Activated naive CD8-positive, alpha-beta T cell (primary cell): ENCODE data around the gene AP4S1.
"Not testable (repeated sequence)": the region's sequence is repeated elsewhere in the genome, so short reads cannot be mapped to it uniquely, and the experiment has no call there.

ENCODE experiments used
- H3K27ac Mint-ChIP-seq: one replicate; pipeline ENCODE4 v1.8.0; 2021; ENCODE audit warnings: mixed read lengths
- H3K27me3 Mint-ChIP-seq: one replicate; pipeline ENCODE4 v1.8.0; 2021; ENCODE audit warnings: mixed read lengths
- H3K36me3 Mint-ChIP-seq: one replicate; pipeline ENCODE4 v1.8.0; 2021; ENCODE audit warnings: mixed read lengths
- H3K4me1 Mint-ChIP-seq: one replicate; pipeline ENCODE4 v1.8.0; 2021; ENCODE audit warnings: low read depth, mixed read lengths
- H3K4me3 Mint-ChIP-seq: one replicate; pipeline ENCODE4 v1.8.0; 2021; ENCODE audit warnings: mild to moderate bottlenecking, mixed read lengths
- H3K9me3 Mint-ChIP-seq: one replicate; pipeline ENCODE4 v1.8.0; 2021; ENCODE audit warnings: low read depth, mixed read lengths

AP4S1 gene

GRCh38 chr14:30998100-30998706 is 27.2 kb upstream of the AP4S1 start:
- H3K4me3 Mint-ChIP-seq, result no peak overlapping the region
- peaks cover 24% of the 10 kb centered on the region for H3K36me3 Mint-ChIP-seq
- H3K9me3 Mint-ChIP-seq, result no peaks in the 10 kb centered on the region
- H3K27ac Mint-ChIP-seq, result no peak overlapping the region
- peaks cover 37% of the 10 kb centered on the region for H3K4me1 Mint-ChIP-seq
- H3K27me3 Mint-ChIP-seq, result no peaks in the 10 kb centered on the region

DNA sequence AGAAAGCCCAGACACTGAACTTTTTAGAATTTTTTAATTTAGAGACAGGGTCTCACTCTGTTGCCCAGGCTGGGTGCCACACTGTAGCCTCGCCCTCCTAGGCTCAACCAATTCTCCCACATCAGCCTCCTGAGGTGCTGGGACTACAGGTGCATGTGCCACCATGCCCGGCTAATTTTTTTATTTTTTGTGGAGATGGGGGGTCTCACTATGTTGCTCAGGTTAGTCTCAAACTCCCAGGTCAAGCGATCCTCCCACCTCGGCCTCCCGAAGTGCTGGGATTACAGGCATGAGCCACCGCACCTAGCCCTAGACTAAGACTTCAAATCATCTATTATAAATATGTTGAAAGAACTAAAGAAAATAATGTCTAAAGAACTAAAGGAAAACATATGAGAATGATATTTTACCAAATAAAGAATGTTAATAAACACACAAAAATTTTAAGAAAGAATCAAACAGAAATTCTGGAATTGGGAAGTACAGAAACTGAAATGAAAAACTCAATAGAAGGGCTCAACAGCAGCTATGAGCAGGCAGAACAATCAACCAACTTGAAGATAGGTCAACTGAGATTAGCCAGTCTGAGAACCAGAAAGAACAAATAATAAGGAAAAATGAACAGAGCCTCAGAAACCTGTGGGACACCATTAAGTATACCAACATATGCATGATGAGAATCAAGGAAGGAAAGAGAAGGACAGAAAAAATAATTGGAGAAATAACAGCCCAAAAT is 26.2 kb upstream of the AP4S1 start:
- Mint-ChIP-seq H3K4me1 (peaks cover 39% of the 10 kb centered on the region), H3K27me3 (no peaks in the 10 kb centered on the region), H3K27ac (no peak overlapping the region), H3K9me3 (no peaks in the 10 kb centered on the region), H3K4me3 (no peak overlapping the region), H3K36me3 (peaks cover 24% of the 10 kb centered on the region)

GRCh38 chr14:31000629-31001338 is 24.7 kb upstream of the AP4S1 start:
- Mint-ChIP-seq H3K27me3 (no peaks in the 10 kb centered on the region), H3K4me3 (no peak overlapping the region), H3K4me1 (peaks cover 29% of the 10 kb centered on the region), H3K27ac (no peak overlapping the region), H3K36me3 (peaks cover 28% of the 10 kb centered on the region), H3K9me3 (no peaks in the 10 kb centered on the region)

DNA sequence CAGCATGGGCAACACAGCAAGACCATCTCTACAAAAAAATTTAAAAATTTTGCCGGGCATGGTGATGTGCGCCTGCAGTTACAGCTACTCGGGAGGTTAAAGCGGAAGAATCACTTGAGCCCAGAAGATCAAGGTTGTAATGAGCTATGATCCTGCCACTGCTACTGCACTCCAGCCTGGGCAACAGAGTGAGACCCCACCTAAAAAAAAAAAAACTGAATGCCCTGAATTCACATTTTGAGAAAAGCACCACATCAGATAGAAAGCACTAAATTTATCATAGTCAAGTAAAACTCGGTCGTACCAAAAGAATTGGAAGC is 24.1 kb upstream of the AP4S1 start:
- Mint-ChIP-seq H3K9me3 (no peaks in the 10 kb centered on the region), H3K4me1 (peaks cover 23% of the 10 kb centered on the region), H3K4me3 (no peak overlapping the region), H3K36me3 (peaks cover 28% of the 10 kb centered on the region), H3K27ac (peak overlapping the region; percentile 41), H3K27me3 (no peaks in the 10 kb centered on the region)

- Mint-ChIP-seq H3K36me3 (peaks cover 23% of the 10 kb centered on the region), H3K4me1 (peaks cover 21% of the 10 kb centered on the region), H3K4me3 (no peak overlapping the region), H3K27me3 (no peaks in the 10 kb centered on the region), H3K27ac (peak overlapping the region; percentile 72), H3K9me3 (no peaks in the 10 kb centered on the region)
Observed at GRCh38 chr14:31003284-31003683, 22.2 kb upstream of the AP4S1 start.

DNA sequence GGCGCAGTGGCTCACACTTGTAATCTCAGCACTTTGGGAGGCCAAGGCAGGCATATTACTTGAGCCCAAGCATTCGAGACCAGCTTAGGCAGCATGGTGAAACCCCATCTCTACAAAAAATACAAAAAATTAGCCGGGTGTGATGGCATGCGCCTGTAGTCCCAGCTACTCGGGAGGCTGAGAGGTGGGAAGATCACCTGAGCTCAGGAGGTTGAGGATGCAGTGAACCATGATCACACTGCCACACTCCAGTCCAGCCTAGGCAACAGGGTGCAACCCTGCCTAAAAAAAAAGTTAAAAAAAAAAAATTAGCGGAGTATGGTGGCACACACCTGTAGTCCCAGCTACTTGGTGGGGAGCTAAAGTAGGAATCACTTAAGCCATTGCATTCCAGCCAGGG is 21.4 kb upstream of the AP4S1 start:
- not testable (repeated sequence) for H3K9me3 Mint-ChIP-seq, H3K27me3 Mint-ChIP-seq, H3K4me3 Mint-ChIP-seq, H3K27ac Mint-ChIP-seq
- H3K36me3 Mint-ChIP-seq, result peaks cover 18% of the 10 kb centered on the region
- H3K4me1 Mint-ChIP-seq, result peaks cover 21% of the 10 kb centered on the region

GRCh38 chr14:31006703-31007102 is 18.7 kb upstream of the AP4S1 start:
- Mint-ChIP-seq H3K4me1 (peaks cover 11% of the 10 kb centered on the region), H3K27me3 (no peaks in the 10 kb centered on the region), H3K9me3 (no peaks in the 10 kb centered on the region), H3K4me3 (no peak overlapping the region), H3K27ac (peak overlapping the region; percentile 22), H3K36me3 (peaks cover 6% of the 10 kb centered on the region)

GRCh38 chr14:31009836-31010574 is 15.4 kb upstream of the AP4S1 start:
- peaks cover 11% of the 10 kb centered on the region for H3K36me3 Mint-ChIP-seq
- no peaks in the 10 kb centered on the region for H3K9me3 Mint-ChIP-seq
- H3K27ac Mint-ChIP-seq, result no peak overlapping the region
- H3K4me1 Mint-ChIP-seq, result peaks cover 16% of the 10 kb centered on the region
- H3K4me3 Mint-ChIP-seq, result no peak overlapping the region
- no peaks in the 10 kb centered on the region for H3K27me3 Mint-ChIP-seq

DNA sequence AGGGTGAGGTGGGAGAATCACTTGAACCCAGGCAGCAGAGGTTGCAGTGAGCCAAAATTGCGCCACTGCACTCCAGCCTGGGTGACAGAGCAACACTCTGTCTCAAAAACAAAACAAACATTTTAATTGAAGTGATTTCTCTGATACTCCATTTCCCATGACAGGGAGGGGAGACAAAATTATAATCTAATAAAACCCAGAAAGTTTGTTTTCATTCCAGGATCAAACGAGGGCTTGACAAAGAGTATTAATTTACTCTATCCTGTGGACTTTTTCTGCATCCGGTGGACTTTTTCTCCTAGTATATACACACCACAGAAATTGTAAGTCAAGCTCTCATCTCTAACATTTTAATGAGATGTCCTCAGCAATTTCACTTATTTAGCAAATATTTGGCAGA is 14.5 kb upstream of the AP4S1 start:
- Mint-ChIP-seq H3K9me3 (no peaks in the 10 kb centered on the region), H3K4me1 (peaks cover 21% of the 10 kb centered on the region), H3K36me3 (peaks cover 8% of the 10 kb centered on the region), H3K27me3 (no peaks in the 10 kb centered on the region), H3K4me3 (no peak overlapping the region), H3K27ac (no peak overlapping the region)

GRCh38 chr14:31013841-31014240 is 11.6 kb upstream of the AP4S1 start:
- H3K36me3 Mint-ChIP-seq, result peaks cover 8% of the 10 kb centered on the region
- H3K27me3 Mint-ChIP-seq, result no peaks in the 10 kb centered on the region
- peaks cover 25% of the 10 kb centered on the region for H3K4me1 Mint-ChIP-seq
- no peak overlapping the region for H3K4me3 Mint-ChIP-seq
- no peak overlapping the region for H3K27ac Mint-ChIP-seq
- H3K9me3 Mint-ChIP-seq, result no peaks in the 10 kb centered on the region

- H3K27ac Mint-ChIP-seq, result no peak overlapping the region
- no peaks in the 10 kb centered on the region for H3K9me3 Mint-ChIP-seq
- H3K4me3 Mint-ChIP-seq, result no peak overlapping the region
- H3K27me3 Mint-ChIP-seq, result no peaks in the 10 kb centered on the region
- peaks cover 30% of the 10 kb centered on the region for H3K4me1 Mint-ChIP-seq
- H3K36me3 Mint-ChIP-seq, result peaks cover 6% of the 10 kb centered on the region
Observed at GRCh38 chr14:31018057-31018645, 7.3 kb upstream of the AP4S1 start.

DNA sequence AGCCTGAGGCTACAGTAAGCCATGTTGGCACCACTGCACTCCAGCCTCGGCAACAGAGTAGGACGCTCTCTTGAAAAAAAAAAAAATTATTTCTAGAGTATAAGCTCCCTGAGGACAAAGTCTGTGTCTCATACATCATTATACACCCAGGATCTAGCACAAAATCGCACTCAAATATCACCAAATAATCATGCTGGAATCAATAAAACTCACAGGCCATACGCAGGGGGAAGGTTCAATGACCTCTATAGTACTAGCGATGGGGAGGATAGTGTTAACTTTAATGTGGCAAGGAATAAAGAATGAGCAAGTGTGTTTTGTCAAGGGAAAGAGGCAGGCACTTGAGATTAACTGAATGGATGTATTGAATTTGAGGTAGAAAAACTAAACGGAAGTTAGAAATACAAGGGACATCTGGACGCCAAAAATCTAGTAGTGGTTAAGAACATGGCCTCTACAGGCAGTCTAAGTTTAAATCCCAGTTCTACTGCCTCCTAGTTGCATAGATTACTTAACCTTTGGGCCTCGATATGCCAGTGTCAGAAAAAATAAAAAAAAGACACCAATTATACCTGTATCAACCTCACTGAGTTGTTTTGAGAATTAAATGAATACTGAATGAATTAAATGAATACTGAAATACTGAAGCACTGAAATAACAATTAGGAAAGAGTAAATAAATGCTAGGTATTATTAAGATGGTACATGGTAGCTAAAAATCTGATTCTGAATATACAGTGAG is 4.4 kb upstream of the AP4S1 start:
- H3K4me1 Mint-ChIP-seq, result peaks cover 40% of the 10 kb centered on the region
- no peak overlapping the region for H3K4me3 Mint-ChIP-seq
- peak overlapping the region; percentile 6 for H3K27ac Mint-ChIP-seq
- peaks cover 6% of the 10 kb centered on the region for H3K36me3 Mint-ChIP-seq
- H3K9me3 Mint-ChIP-seq, result no peaks in the 10 kb centered on the region
- H3K27me3 Mint-ChIP-seq, result no peaks in the 10 kb centered on the region

GRCh38 chr14:31021576-31021949 is 3.9 kb upstream of the AP4S1 start:
- Mint-ChIP-seq H3K27me3 (no peaks in the 10 kb centered on the region), H3K36me3 (peaks cover 6% of the 10 kb centered on the region), H3K27ac (no peak overlapping the region), H3K4me1 (peaks cover 37% of the 10 kb centered on the region), H3K4me3 (no peak overlapping the region), H3K9me3 (no peaks in the 10 kb centered on the region)

DNA sequence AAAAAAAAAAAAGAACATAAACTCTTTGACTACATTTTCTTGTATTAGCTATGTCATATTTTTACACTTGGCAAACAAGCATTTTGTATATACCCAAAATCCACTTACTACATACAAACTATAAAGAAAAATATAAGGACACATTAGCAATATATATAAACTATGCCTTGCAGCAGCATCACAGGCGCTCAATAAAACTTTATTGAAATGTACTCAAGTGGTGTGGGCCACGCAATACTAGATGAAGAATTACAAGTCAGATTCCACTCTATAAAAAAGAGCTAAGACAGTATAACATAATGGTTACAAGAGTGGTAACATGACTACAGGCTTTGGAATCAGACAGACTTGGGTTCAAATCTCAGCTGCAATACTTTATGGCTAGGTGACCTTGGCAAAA is 3.1 kb upstream of the AP4S1 start:
- Mint-ChIP-seq H3K9me3 (no peaks in the 10 kb centered on the region), H3K36me3 (peaks cover 6% of the 10 kb centered on the region), H3K4me3 (no peak overlapping the region), H3K27ac (no peak overlapping the region), H3K27me3 (no peaks in the 10 kb centered on the region), H3K4me1 (peaks cover 45% of the 10 kb centered on the region)
